Skeletal muscle satellite cell (primary cell): Measurements from ENCODE around the gene RPS21.

Experiments used
- H3K27me3 ChIP-seq: 2 replicates; pipeline ENCODE4 v1.7.0; 2013; ENCODE audit warnings: low read length; ENCODE audit not compliant: control insufficient read depth, insufficient read depth
- H3K36me3 ChIP-seq: 2 replicates; pipeline ENCODE4 v1.7.0; 2013; ENCODE audit warnings: mild to moderate bottlenecking, control low read depth, low read length; ENCODE audit not compliant: insufficient read depth
- H3K4me1 ChIP-seq: 2 replicates; pipeline ENCODE4 v1.7.0; 2013; ENCODE audit warnings: low read length; ENCODE audit not compliant: control insufficient read depth, insufficient read depth
- H3K4me2 ChIP-seq: 2 replicates; pipeline ENCODE4 v1.7.0; 2013; ENCODE audit warnings: mild to moderate bottlenecking, low read length
- H3K4me3 ChIP-seq: 2 replicates; pipeline ENCODE4 v1.7.0; 2013; ENCODE audit warnings: low read length
- H3K9ac ChIP-seq: 2 replicates; pipeline ENCODE4 v1.7.0; 2013; ENCODE audit warnings: mild to moderate bottlenecking, low read depth, low read length, moderate library complexity
- H3K9me3 ChIP-seq: replicated peaks from 2 replicates; pipeline ENCODE4 v1.7.0; 2013; ENCODE audit warnings: mild to moderate bottlenecking, control low read depth, low read length

RPS21 gene

GRCh38 chr20:62348604-62349003 is 38.3 kb upstream of the RPS21 start:
- Histone ChIP-seq H3K9ac (no peak overlapping the region), H3K4me1 (peaks cover 13% of the 10 kb centered on the region), H3K27me3 (no peaks in the 10 kb centered on the region), H3K36me3 (peaks cover 19% of the 10 kb centered on the region), H3K4me2 (no peak overlapping the region), H3K4me3 (no peak overlapping the region), H3K9me3 (no peaks in the 10 kb centered on the region)

DNA sequence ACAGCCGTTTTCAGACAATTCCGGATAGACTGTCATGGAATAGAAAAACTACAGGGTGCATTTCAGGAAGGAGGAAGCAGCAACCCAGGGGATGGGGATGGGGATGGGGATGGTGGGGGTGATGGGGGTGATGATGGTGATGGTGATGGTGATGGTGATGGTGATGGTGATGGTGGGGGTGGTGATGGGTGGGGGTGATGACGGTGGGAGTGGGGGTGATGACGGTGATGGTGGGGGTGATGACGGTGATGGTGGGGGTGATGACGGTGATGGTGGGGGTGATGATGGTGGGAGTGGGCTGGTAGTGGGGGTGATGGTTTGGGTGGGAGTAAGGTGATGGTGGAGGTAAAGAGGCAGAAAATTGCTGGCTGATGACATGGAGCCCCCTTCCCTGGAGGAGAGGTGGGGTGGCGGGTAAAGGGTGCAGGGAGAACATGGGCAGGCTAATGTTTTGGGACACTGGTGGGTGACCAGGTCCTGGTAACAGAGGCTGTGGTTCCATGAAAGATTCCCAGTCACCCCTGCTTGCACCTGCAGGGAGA is 37.3 kb upstream of the RPS21 start:
- no peaks in the 10 kb centered on the region for H3K27me3 ChIP-seq
- H3K4me3 ChIP-seq: no peak overlapping the region
- peaks cover 13% of the 10 kb centered on the region for H3K4me1 ChIP-seq
- no peak overlapping the region for H3K9ac ChIP-seq
- no peaks in the 10 kb centered on the region for H3K9me3 ChIP-seq
- peaks cover 19% of the 10 kb centered on the region for H3K36me3 ChIP-seq
- H3K4me2 ChIP-seq: no peak overlapping the region

- Histone ChIP-seq H3K9ac (no peak overlapping the region), H3K4me3 (no peak overlapping the region), H3K4me1 (peaks cover 17% of the 10 kb centered on the region), H3K27me3 (no peaks in the 10 kb centered on the region), H3K4me2 (no peak overlapping the region), H3K36me3 (peaks cover 19% of the 10 kb centered on the region), H3K9me3 (no peaks in the 10 kb centered on the region)
Observed at GRCh38 chr20:62350098-62350628, 36.7 kb upstream of the RPS21 start.

DNA sequence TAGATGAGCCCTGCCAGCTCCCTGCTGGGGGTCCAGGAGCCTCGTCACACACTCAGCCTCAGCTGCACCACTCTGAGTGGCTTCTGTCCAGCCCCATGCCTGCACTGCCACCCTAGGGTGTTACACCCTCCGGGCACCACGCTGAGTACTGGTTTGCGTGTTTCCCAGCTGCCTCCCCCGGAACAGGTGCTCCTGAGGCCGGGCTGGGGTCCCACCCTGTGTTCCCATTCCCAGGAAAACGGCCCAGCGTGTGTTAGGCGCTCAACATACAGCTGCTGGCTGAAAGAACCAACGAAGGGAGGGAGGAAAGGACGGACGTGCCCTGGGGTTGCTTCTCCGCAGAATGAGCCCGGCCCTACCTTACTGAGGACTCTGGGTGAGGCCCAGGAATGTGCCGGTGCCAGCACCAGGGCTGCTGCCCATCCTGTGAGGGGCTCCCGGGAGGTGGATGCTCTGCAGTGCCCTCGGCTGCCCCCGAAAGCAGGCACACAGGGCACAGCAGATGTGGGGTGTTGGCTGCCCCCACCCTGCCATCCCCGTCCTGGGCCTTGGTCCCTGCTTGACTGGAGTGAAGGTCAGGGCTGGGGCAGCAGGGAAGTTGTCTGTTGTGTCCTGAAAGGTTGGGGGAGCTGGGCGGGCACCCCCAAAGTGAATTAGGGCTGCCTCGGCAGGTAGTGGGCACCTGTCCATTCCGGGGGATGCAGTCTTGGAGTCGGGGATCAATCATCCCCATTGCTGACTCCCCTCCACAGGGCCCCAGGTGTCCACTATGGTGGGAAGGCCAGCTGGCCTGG is 36.1 kb upstream of the RPS21 start:
- peaks cover 24% of the 10 kb centered on the region for H3K4me1 ChIP-seq
- no peak overlapping the region for H3K4me3 ChIP-seq
- H3K4me2 ChIP-seq: no peak overlapping the region
- H3K27me3 ChIP-seq: no peaks in the 10 kb centered on the region
- no peaks in the 10 kb centered on the region for H3K9me3 ChIP-seq
- no peak overlapping the region for H3K9ac ChIP-seq
- H3K36me3 ChIP-seq: peaks cover 17% of the 10 kb centered on the region

DNA sequence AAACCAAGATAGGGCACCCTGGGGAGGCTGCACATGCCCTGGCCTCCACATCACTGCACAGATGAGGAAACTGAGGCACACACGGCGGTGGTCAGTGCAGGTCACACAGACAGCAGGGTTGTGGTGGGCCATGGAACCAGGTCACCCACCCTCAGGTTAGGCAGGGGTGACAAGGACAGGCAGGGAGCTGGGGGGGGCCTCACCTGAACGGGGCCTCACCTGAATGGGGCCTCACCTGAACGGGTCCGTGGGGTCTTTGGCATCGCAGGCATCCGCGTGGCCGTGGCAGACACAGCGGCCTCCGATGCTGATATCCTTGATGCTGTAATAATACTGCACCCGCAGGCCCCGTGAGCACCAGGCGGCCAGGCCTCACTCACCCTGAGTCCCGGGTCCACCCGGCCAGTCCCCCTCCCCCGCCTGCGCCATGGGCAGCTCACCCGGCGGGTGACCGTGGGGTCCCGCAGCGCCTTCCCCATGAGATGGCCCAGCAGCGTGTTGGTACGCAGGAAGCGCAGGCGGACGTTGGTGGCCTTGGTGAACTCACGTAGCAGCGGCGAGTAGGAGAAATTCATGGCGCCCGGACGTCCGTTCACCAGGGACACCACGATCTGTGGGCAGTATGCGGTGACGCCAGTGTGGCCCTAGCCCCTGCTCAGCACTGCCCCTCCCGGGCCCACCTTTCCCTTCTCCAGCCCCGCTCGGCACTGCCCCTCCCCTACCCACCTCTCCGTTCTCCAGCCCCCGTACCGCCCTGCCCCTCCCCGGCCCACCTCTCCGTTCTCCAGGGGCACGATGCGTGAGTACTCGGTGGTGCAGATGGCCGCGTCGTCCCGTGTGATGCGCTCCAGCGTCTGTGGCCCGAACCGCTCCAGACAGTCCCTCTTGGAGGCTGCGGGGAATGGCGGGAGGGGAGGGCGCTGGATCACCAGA is 35.2 kb upstream of the RPS21 start:
- Histone ChIP-seq H3K4me2 (no peak overlapping the region), H3K4me3 (no peak overlapping the region), H3K9me3 (no peaks in the 10 kb centered on the region), H3K9ac (no peak overlapping the region), H3K4me1 (peaks cover 33% of the 10 kb centered on the region), H3K36me3 (peaks cover 15% of the 10 kb centered on the region), H3K27me3 (no peaks in the 10 kb centered on the region)

DNA sequence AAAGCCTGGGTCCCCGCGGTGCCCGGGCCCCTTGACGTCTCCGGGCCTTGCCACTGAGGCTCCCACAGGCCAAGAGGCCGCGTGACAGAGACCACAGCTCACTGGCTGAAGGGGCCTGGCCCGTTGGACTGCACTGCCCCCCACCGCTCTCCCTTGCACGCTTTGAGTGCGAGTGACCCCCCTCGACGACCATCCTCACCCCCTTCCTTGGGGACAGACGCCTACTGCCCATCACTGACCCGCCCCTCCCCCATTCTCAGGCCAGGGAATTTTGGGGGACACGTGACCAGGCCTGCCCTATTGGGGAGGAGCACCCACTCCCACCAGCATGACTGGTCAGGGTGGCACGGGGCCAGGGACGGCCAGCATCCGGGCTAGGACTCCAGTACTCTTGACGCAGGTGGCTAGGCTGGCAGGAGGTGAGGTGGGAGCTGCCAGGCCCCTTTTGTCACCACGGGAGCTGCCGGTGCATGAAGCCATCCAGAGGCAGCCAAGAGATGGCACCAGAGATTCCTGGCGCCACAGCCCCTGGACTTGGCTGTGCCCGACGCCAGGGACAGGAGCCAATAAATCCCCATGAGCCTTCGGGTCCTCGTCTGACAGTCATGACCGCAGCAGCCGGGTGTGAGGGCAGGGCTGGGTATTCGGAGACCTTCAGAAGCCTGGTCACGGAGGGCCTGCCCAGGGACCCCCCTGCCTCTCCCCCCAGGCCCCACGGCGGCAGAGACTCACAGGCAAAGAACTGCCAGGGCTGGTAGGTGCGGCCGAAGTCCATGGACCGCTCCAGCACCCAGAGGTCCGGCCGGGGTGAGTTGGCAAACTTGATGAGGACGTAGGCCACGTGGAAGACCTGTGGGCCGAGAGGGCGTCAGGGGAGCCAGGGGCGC is 34.3 kb upstream of the RPS21 start:
- no peak overlapping the region for H3K9ac ChIP-seq
- no peaks in the 10 kb centered on the region for H3K27me3 ChIP-seq
- H3K4me1 ChIP-seq: peaks cover 42% of the 10 kb centered on the region
- peaks cover 15% of the 10 kb centered on the region for H3K36me3 ChIP-seq
- H3K4me3 ChIP-seq: no peak overlapping the region
- H3K9me3 ChIP-seq: no peaks in the 10 kb centered on the region
- H3K4me2 ChIP-seq: peak overlapping the region; percentile 30

GRCh38 chr20:62353289-62354030 is 33.4 kb upstream of the RPS21 start:
- no peak overlapping the region for H3K9ac ChIP-seq

GRCh38 chr20:62354031-62354808 is 32.7 kb upstream of the RPS21 start:
- Histone ChIP-seq H3K9ac (no peak overlapping the region), H3K4me3 (no peak overlapping the region), H3K27me3 (no peaks in the 10 kb centered on the region), H3K4me1 (peaks cover 58% of the 10 kb centered on the region), H3K4me2 (no peak overlapping the region), H3K36me3 (peaks cover 15% of the 10 kb centered on the region), H3K9me3 (no peaks in the 10 kb centered on the region)

More at GRCh38 chr20:62353289-62354030, 33.4 kb upstream of the RPS21 start:
- peaks cover 15% of the 10 kb centered on the region for H3K36me3 ChIP-seq
- peaks cover 50% of the 10 kb centered on the region for H3K4me1 ChIP-seq
- H3K4me2 ChIP-seq: no peak overlapping the region
- H3K4me3 ChIP-seq: no peak overlapping the region
- no peaks in the 10 kb centered on the region for H3K27me3 ChIP-seq
- no peaks in the 10 kb centered on the region for H3K9me3 ChIP-seq

- Histone ChIP-seq H3K4me2 (peak overlapping the region; percentile 80), H3K4me3 (no peak overlapping the region), H3K27me3 (no peaks in the 10 kb centered on the region), H3K9me3 (no peaks in the 10 kb centered on the region), H3K4me1 (peaks cover 64% of the 10 kb centered on the region), H3K9ac (peak overlapping the region; percentile 36), H3K36me3 (peaks cover 15% of the 10 kb centered on the region)
Observed at GRCh38 chr20:62354811-62355341, 32.0 kb upstream of the RPS21 start.
